RPMI7951 (cell line): Measurements from ENCODE around the gene ERMAP. TPM values are rescaled to one million over a fixed set of nuclear protein-coding genes. Genes with fewer than 3 reads are reported as not detected.
"Not testable (repeated sequence)": the region's sequence is repeated elsewhere in the genome, so short reads cannot be mapped to it uniquely, and the experiment has no call there.

Source experiments
- DNase-seq: peaks from one replicate; pipeline ENCODE4 v3.0.0-alpha.2; 2012; ENCODE audit warnings: low read depth
- total RNA-seq: library from RNA; depleted of rRNA; stranded (reverse); fragments of >200 nt; shearing (Covaris generic); gene quantifications from 2 replicates; pipeline ENCODE4 v1.2.3, GENCODE V29; 2014

ERMAP gene
- total RNA-seq, 1 experiment from 2014 or later: 7.6 TPM

- no peak for DNase-seq
These were observed 28.3 kb downstream of the ERMAP start for GRCh38 chr1:42845193-42845592.

DNA sequence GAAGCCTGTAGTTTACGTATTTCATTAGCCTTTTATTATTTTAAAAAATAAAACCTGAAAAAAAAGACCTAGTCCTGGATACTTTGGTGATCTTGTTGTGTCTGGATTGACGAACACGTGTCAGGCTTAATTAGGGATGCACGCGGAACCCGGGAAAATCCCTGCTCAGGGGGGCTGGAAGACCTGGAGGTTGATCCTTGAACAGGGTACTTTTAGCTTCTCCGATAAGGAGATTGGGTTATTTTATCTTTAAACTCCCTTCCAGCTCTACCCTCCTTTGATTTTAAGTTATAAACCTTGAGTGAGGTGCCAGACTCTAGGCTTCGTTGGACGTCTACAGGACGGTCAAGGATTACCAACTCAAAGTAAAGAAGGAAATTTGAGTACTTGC, 28.9 kb downstream of the ERMAP start:
- no peak for DNase-seq

DNA sequence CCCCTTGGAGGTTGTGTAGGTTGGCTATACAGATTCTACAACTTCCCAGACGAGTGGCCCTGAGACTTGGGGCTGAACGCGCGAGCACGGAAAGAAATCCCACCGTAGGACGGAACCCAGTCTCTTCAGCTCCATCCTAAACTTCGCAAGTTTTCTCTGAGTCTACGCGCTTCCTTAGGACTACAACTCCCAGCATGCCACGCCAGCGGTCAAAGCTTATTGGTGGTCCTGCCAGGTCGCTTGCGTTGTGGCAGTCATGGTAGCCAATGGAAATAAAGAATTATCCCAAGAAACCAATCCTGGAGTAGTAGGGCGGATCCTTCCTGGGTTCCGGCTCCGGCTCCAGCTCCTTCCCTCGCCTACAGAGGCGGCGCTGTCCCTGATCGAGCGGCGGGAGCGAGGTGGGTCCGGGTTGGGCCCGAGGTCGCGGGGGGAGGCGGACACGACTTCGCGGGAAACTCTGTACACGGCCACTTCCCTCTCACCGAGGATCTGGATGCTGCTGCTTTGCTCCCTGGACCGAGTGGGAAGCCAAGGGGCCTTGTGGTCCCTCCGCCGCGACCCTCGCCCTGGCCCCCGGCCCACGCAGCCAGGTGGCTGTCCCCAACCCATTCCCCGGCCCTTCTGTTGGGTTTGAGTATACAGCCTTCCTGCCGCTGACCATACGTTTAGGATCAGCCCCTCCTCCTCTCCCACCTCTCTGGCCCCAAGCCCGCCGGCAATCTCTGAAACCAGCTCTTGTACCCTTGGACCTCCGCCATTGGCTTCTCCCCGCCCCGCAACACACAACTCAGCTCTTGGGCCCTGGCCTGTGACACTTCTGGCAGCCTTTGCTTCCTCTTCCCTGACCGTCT, 29.6 kb downstream of the ERMAP start, which contains the start of gene ZNF691:
Gene ZNF691 (plus strand): TSS at position 357 of the 854 bp plus-strand sequence. CDS start 3,046 bp downstream, outside the sequence.
- peak; percentile 97 for DNase-seq

DNA sequence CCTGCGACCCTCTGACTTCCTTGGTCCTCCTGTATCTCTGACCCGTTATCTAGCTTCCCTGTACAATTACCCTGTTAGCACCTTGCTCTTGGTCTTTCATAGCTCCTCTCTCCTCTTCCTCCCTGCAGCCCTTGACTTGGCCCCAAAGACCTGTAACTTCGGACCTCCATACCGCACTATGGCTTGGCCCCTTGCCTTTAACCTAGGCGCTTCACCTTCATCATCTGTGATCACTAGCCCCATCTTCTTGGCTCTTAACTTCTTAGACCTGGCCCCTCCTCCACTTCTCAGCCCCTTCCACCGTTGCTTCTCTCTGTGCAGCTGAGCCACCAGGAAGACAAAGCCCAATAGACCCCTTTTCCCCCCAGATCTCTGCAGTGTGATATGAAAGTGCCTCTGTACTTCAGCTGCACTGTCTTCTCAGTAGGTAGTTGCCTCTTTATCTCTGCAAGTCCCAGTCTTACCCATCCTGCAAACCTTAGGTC, 30.2 kb downstream of the ERMAP start:
- DNase-seq: no peak

GRCh38 chr1:42847721-42848460, 31.0 kb downstream of the ERMAP start:
- DNase-seq: no peak

DNA sequence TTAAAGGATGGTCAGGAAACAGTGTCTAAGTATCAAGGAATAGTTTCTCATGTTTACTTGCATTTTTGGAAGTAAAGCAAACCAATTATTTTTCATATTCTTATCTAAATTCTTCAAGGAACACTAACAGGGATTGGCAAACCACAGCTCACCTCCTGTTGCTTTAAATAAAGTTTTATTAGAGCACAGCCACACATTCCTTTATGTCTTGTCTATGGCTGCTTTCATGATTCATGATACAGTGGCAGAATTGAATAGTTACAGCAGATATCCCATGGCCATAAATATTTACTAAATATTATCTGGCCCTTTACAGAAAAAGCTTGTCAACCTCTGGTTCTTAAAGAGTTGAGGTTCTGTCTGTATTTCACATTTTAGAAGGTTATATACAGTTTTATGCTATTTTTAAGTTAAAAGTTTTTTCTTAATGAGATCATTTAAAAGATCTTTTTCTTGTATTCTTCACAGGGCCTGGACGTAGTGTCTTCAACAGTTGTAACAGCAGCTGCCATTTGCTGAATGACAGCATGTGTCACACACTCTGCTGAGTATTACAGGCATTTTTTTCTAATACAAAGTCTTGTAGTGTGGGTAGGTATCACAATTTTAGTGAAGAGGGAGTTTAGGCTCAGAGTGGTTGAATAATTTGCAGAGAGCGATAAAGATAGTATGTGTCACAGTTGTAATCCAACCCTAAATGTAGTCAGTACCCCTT, 32.1 kb downstream of the ERMAP start:
- no peak for DNase-seq

GRCh38 chr1:42849944-42850343, 33.0 kb downstream of the ERMAP start:
- DNase-seq: no peak

- no peak for DNase-seq
These were observed 34.5 kb downstream of the ERMAP start for GRCh38 chr1:42851420-42851819.

DNA sequence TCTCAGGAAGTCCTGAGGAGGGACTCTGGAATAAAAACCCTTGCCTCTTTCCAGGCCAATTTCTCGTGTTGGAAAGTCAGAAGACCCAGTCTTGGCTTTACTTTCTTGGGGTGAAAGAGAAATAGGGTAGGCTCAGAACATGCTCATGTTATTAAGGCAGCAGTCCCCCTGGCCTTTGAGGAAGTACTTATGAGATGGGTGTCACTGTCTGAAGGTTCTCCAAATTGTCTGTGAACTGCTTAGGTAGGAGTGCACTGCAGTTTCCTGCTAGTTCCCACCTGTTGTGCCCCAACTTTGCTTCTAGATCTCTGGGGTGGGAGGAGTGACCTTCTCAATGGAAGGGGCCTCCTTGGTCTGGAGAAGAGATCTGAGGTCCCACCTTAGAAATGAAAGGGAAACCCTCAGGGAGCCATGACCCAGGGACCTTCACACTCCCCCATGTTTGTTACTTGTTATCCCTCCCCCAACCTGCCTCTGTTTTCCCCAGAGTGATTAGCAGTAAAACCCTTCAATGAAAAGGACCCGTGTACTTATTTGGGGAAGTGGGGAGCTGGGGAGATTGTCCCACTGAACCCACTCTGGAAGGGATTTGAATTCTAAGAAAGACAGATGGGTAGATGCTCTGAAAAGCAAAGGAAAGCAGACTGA, 35.2 kb downstream of the ERMAP start:
- no peak for DNase-seq

- no peak for DNase-seq
These were observed 35.7 kb downstream of the ERMAP start for GRCh38 chr1:42852608-42852980.

GRCh38 chr1:42853116-42853884, 36.4 kb downstream of the ERMAP start:
- DNase-seq: no peak

DNA sequence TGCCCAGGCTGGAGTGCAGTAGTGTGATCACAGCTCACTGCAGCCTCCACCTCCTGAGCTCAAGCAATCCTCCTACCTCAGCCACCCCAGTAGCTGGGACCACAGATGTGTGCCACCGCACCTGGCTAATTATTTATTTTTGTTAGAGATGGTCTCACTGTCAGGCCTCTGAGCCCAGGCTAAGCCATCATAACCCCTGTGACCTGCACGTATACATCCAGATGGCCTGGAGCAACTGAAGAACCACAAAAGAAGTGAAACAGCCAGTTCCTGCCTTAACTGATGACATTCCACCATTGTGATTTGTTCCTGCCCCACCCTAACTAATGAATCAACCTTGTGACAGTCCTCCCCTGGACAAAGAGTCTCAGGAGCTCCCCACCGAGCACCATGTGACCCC, 39.6 kb downstream of the ERMAP start:
- not testable (repeated sequence) for DNase-seq

- DNase-seq: not testable (repeated sequence)
These were observed 42.4 kb downstream of the ERMAP start for GRCh38 chr1:42859366-42859765.

GRCh38 chr1:42860339-42861013, 43.6 kb downstream of the ERMAP start:
- no peak for DNase-seq

GRCh38 chr1:42861014-42861399, 44.1 kb downstream of the ERMAP start:
- no peak for DNase-seq

DNA sequence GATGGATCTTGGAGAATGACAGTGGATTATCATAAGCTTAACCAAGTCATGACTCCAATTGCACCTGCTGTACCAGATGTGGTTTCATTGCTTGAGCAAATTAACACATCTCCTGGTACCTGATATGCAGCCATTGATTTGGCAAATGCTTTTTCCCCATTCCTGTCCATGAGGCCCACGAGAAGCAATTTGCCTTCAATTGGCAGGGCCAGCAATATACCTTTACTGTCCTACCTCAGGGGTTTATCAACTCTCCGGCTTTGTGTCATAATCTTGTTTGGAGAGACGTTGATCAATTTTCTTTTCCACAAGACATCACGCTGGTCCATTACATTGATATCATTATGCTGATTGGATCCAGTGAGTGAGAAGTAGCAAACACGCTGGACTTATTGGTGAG, 49.6 kb downstream of the ERMAP start:
- no peak for DNase-seq

DNA sequence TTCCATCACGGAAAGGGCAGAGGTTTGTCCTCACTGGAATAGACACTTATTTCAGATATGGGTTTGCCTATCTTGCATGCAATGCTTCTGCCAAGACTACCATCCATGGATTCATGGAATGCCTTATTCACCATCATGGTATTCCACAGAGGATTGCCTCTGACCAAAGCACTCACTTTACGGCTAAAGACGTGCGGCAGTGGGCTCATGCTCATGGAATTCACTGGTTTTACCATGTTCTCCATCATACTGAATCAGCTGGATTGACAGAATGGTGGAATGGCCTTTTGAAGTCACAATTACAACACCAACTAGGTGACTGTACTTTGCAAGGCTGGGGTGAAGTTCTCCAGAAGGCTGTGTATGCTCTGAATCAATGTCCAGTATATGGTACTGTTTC, 51.5 kb downstream of the ERMAP start:
- DNase-seq: peak; percentile 31

GRCh38 chr1:42869254-42869653, 52.3 kb downstream of the ERMAP start:
- not testable (repeated sequence) for DNase-seq

DNA sequence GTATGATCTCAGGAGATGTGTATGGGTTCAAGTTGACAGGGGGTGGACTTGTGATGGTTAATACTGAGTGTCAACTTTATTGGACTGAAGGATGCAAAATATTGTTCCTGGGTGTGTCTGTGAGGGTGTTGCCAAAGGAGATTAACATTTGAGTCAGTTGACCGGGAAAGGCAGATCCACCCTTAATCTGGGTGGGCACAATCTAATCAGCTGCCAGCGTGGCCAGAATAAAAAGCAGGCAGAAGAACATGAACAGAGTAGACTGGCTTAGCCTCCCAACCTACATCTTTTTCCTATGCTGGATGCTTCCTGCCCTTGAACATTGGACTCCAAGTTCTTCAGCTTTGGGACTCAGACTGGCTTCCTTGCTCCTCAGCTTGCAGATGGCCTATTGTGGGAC, 52.8 kb downstream of the ERMAP start:
- DNase-seq: not testable (repeated sequence)

DNA sequence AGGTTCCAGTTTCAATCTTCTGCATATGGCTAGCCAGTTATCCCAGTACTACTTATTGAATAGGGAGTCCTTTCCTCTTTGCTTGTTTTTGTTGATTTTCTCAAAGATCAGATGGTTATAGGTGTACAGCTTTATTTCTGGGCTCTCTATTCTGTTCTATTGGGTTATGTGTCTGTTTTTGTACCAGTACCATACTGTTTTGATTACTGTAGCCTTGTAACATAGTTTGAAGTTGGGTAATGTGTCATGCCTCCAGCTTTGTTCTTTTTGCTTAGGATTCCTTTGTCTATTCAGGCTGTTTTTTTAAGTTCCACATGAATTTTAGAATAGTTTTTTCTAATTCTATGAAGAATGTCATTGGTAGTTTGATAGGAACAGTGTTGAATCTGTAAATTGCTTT, 56.2 kb downstream of the ERMAP start:
- not testable (repeated sequence) for DNase-seq
